ENCODE measurements around the gene LPP.
A peak's percentile ranks its signal among the peaks of the same experiment; 100 is the strongest.

Gene LPP

DNA sequence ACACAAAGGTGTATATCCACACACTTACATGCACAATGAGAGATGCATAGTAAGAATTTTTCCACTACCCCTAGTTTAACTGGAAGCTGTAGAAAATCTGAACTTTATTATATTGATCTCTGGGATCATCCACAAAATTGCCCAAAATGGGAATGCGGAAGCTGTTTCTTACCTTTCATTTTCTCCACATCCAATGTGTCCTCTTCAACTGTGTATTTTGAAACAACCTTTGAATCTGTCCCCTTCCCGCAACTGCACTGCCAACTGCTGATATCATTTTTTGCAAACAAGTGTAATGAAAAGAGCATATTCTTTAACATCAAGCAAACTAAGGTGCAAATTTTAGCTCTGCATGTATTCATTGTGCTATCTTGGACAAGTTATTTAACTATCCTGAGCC is 590.2 kb downstream of the LPP start:
- TF ChIP-seq CTCF (IDR thresholded peaks at IDR 0.05; ENCODE audit: low read depth, low read length, missing control alignments), result no peak
- H3K4me3 ChIP-seq (replicated peaks; ENCODE audit: low read depth, low read length), result no peak overlapping the region
- no peak for DNase-seq (ENCODE audit: extremely low read depth, low read depth)

- DNase-seq (ENCODE audit: extremely low read depth, low read depth), result no peak
- no peak for TF ChIP-seq CTCF (IDR thresholded peaks at IDR 0.05; ENCODE audit: low read depth, low read length, missing control alignments)
These were observed 591.1 kb downstream of the LPP start for GRCh38 chr3:188745031-188745430.

GRCh38 chr3:188746291-188746783 is 592.4 kb downstream of the LPP start:
- no peak overlapping the region for H3K4me3 ChIP-seq (replicated peaks; ENCODE audit: low read depth, low read length)
- TF ChIP-seq CTCF (IDR thresholded peaks at IDR 0.05; ENCODE audit: low read depth, low read length, missing control alignments), result no peak
- DNase-seq (ENCODE audit: extremely low read depth, low read depth), result no peak

More at GRCh38 chr3:188745031-188745430, 591.1 kb downstream of the LPP start:
- H3K4me3 ChIP-seq (replicated peaks; ENCODE audit: low read depth, low read length), result no peak overlapping the region

DNA sequence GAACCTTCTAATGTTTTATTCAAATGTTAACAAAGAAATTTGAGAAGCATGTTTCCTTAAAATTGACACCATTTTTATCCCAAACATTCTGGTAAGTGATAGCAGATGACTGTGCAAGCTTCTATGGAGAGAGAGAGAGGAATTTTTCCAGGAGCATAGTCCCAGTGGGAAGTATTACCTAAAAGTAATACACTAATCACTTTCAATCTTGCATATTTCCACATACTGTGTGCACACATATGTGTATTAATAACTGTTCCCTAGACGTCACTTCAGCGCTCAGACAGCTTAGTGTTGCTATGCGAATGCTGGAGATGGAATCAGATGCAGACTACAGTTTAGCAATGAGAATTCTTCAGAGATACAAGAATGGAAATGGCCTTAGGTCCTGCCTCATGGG is 593.5 kb downstream of the LPP start:
- H3K4me3 ChIP-seq (replicated peaks; ENCODE audit: low read depth, low read length), result no peak overlapping the region
- no peak for TF ChIP-seq CTCF (IDR thresholded peaks at IDR 0.05; ENCODE audit: low read depth, low read length, missing control alignments)
- DNase-seq (ENCODE audit: extremely low read depth, low read depth), result no peak

- no peak for DNase-seq (ENCODE audit: extremely low read depth, low read depth)
- no peak overlapping the region for H3K4me3 ChIP-seq (replicated peaks; ENCODE audit: low read depth, low read length)
- peak; percentile 59 for TF ChIP-seq CTCF (IDR thresholded peaks at IDR 0.05; ENCODE audit: low read depth, low read length, missing control alignments)
These were observed 595.2 kb downstream of the LPP start for GRCh38 chr3:188749010-188749617.

DNA sequence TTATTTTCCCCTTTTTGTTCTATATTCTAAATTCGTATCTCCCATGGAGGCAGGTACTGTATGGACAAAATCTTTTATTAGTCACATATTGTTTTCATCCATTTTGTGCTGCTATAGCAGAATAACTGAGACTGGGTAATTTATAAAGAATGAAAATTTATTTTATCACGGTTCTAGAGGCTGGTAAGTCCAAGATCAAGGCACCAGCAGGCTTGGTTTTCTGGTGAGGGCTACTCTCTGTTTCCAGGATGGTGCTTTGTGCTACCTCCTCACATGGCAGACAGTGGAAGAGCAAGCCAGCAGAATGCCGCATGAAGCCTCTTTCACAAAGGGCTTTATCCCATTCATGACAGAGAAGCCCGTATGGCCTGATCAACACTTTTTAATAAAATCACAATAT is 595.9 kb downstream of the LPP start:
- no peak for TF ChIP-seq CTCF (IDR thresholded peaks at IDR 0.05; ENCODE audit: low read depth, low read length, missing control alignments)
- H3K4me3 ChIP-seq (replicated peaks; ENCODE audit: low read depth, low read length), result no peak overlapping the region
- DNase-seq (ENCODE audit: extremely low read depth, low read depth), result no peak

- no peak for TF ChIP-seq CTCF (IDR thresholded peaks at IDR 0.05; ENCODE audit: low read depth, low read length, missing control alignments)
- no peak overlapping the region for H3K4me3 ChIP-seq (replicated peaks; ENCODE audit: low read depth, low read length)
- DNase-seq (ENCODE audit: extremely low read depth, low read depth), result no peak
These were observed 596.7 kb downstream of the LPP start for GRCh38 chr3:188750617-188751016.
